SKM-1 treated with dmso at 0.1 percent for 144 hours (cell line): ENCODE measurements around the gene HEXD.
"Not testable (repeated sequence)": the region's sequence is repeated elsewhere in the genome, so short reads cannot be mapped to it uniquely, and the experiment has no call there.

Experiments used
- DNase-seq: peaks from one replicate; lab custom pipeline; 2025; ENCODE audit not compliant: unreplicated experiment; lab: John Stamatoyannopoulos, UW

HEXD gene

GRCh38 chr17:82439829-82440365 is 21.8 kb downstream of the HEXD start:
- DNase-seq = no peak

- peak; percentile 43 for DNase-seq
Observed at GRCh38 chr17:82440469-82440981, 22.4 kb downstream of the HEXD start.

- no peak for DNase-seq
Observed at GRCh38 chr17:82440991-82441627, 23.0 kb downstream of the HEXD start.

- no peak for DNase-seq
Observed at GRCh38 chr17:82441691-82442487, 23.7 kb downstream of the HEXD start.

- no peak for DNase-seq
Observed at GRCh38 chr17:82442643-82443464, 24.7 kb downstream of the HEXD start.

- DNase-seq = no peak
Observed at GRCh38 chr17:82443465-82444283, 25.5 kb downstream of the HEXD start.

GRCh38 chr17:82444284-82444893 is 26.2 kb downstream of the HEXD start:
- no peak for DNase-seq

- DNase-seq = no peak
Observed at GRCh38 chr17:82444941-82445521, 26.9 kb downstream of the HEXD start.

GRCh38 chr17:82445542-82445941 is 27.4 kb downstream of the HEXD start:
- no peak for DNase-seq

GRCh38 chr17:82446124-82446523 is 28.0 kb downstream of the HEXD start:
- DNase-seq = no peak

- DNase-seq = no peak
Observed at GRCh38 chr17:82446649-82447048, 28.5 kb downstream of the HEXD start.

- no peak for DNase-seq
Observed at GRCh38 chr17:82447876-82448275, 29.7 kb downstream of the HEXD start.

GRCh38 chr17:82449131-82449882 is 31.2 kb downstream of the HEXD start:
- DNase-seq = no peak

- no peak for DNase-seq
Observed at GRCh38 chr17:82449883-82450356, 31.8 kb downstream of the HEXD start.

GRCh38 chr17:82450357-82451106 is 32.4 kb downstream of the HEXD start, which contains the start of gene CYBC1:
TSS of gene CYBC1 (minus strand) at chr17:82450752. CDS start at chr17:82449254, 1,498 bp downstream.
- DNase-seq = peak; percentile 82

- no peak for DNase-seq
Observed at GRCh38 chr17:82452162-82452561, 34.0 kb downstream of the HEXD start.

GRCh38 chr17:82453151-82453550 is 35.0 kb downstream of the HEXD start:
- not testable (repeated sequence) for DNase-seq

- DNase-seq = not testable (repeated sequence)
Observed at GRCh38 chr17:82453706-82454105, 35.6 kb downstream of the HEXD start.
